GM12878 (cell line): ENCODE results near the gene SCUBE3. TPM values are rescaled to one million over a fixed set of nuclear protein-coding genes. Genes with fewer than 3 reads are reported as not detected.

Experiments
- ATAC-seq: fragments of 200-7000 bp; cut with Tn5 transposase; 3 replicates; pipeline ENCODE4 v1.9.1; 2020; ENCODE audit warnings: mild to moderate bottlenecking, moderate library complexity
- BruUV-seq: library from RNA; stranded (reverse); fragments of 400-500 nt; replicated peaks from 2 replicates; lab custom pipeline; 2021; lab: Mats Ljungman, UMichigan
- CTCF ChIA-PET: fragments of 300-600 bp; sonication (Branson Sonifier 250); formaldehyde crosslinking; extraction: SDS; loops from one replicate; lab custom pipeline; 2021; ENCODE audit warnings: inconsistent platforms; lab: Yijun Ruan, JAX
- POLR2A ChIA-PET: fragments of 350-600 bp; formaldehyde crosslinking; extraction: SDS; loops from one replicate; lab custom pipeline; 2021; ENCODE audit warnings: inconsistent platforms; lab: Charles Lee
- RAD21 ChIA-PET: fragments of 300-600 bp; sonication (Branson Sonifier 250); formaldehyde crosslinking; loops from one replicate; lab custom pipeline; 2023; ENCODE audit warnings: antibody characterized with exemption; ENCODE audit not compliant: unreplicated experiment; lab: Charles Lee
- SMC1A ChIA-PET: fragments of 300-600 bp; sonication (Branson Sonifier 250); formaldehyde crosslinking; loops from one replicate; lab custom pipeline; 2023; ENCODE audit not compliant: unreplicated experiment, uncharacterized antibody; lab: Charles Lee
- DNase-seq: peaks from one replicate; pipeline ENCODE4 v3.0.0-alpha.2; 2011; ENCODE audit warnings: low read depth, low spot score
- FAIRE-seq: peaks from 3 replicates; lab custom pipeline; 2011; peaks lifted over from hg19 to GRCh38; lab: Jason Lieb, UNC
- H2AFZ ChIP-seq: 2 replicates; pipeline ENCODE4 v1.6.0; 2011; ENCODE audit warnings: low read depth, low read length, control low read depth; ENCODE audit not compliant: control insufficient read depth
- H3K27ac ChIP-seq: 2 replicates; pipeline ENCODE4 v1.5.1; 2011; ENCODE audit warnings: control low read depth; ENCODE audit not compliant: control insufficient read depth, insufficient read depth
- H3K27me3 ChIP-seq, 2 experiments: replicated peaks in 1 of 2; 2 replicates each; pipeline versions ENCODE4 v1.6.0 to v1.6.1; 2011; ENCODE audit warnings: low read length in 1 of 2; ENCODE audit not compliant: control insufficient read depth in 2 of 2, insufficient read depth in 2 of 2
- H3K36me3 ChIP-seq, 2 experiments: 2 replicates each; pipeline ENCODE4 v1.5.1; 2011; ENCODE audit warnings: low read length in 1 of 2; ENCODE audit not compliant: control insufficient read depth in 2 of 2, insufficient read depth in 2 of 2
- H3K4me1 ChIP-seq: 2 replicates; pipeline ENCODE4 v1.6.1; 2011; ENCODE audit warnings: mild to moderate bottlenecking, low read length, moderate library complexity, mixed read lengths; ENCODE audit not compliant: control insufficient read depth, insufficient read depth
- H3K4me2 ChIP-seq: 2 replicates; pipeline ENCODE4 v1.6.0; 2011; ENCODE audit warnings: control low read depth; ENCODE audit not compliant: control insufficient read depth, insufficient read depth
- H3K4me3 ChIP-seq: fragments of 200-600 bp; sonication (generic); 2 replicates; pipeline ENCODE4 v1.5.1; 2016
- H3K79me2 ChIP-seq: 2 replicates; pipeline ENCODE4 v1.6.0; 2011; ENCODE audit warnings: low read length; ENCODE audit not compliant: control insufficient read depth, insufficient read depth
- H3K9ac ChIP-seq: 2 replicates; pipeline ENCODE4 v1.8.0; 2011; ENCODE audit warnings: low read length, control low read depth, mixed read lengths; ENCODE audit not compliant: control insufficient read depth, insufficient read depth
- H3K9me3 ChIP-seq: replicated peaks from 3 replicates; pipeline ENCODE4 v1.5.1; 2011; ENCODE audit warnings: mild to moderate bottlenecking, low read length; ENCODE audit not compliant: control insufficient read depth, insufficient read depth
- H4K20me1 ChIP-seq: 2 replicates; pipeline ENCODE4 v1.6.0; 2011; ENCODE audit not compliant: control insufficient read depth, insufficient read depth
- TAF1 ChIP-seq: IDR thresholded peaks from 2 replicates; pipeline ENCODE4 v1.6.1; 2011; ENCODE audit warnings: mild to moderate bottlenecking, low read depth, low read length, borderline replicate concordance
- in situ Hi-C: fragments of 300-500 bp; cut with MboI; formaldehyde crosslinking; loops from 9 replicates; pipeline ENCODE4 v1.14.3; 2018; ENCODE audit warnings: mixed read lengths
- intact Hi-C: fragments of 100-400 bp; cut with micrococcal nuclease; formaldehyde crosslinking; loops from one replicate; pipeline ENCODE4 v1.14.2; 2022; ENCODE audit not compliant: unreplicated experiment
- polyA plus RNA-seq, 11 experiments: library from polyadenylated mRNA; depleted of rRNA in 4 of 11; unstranded in 6 of 11; stranded (reverse) in 5 of 11; fragments of >200 nt; fragmentation: Nextera tagmentation in 4 of 11; fragmentation: Illumina TruSeq in 1 of 11; extraction: Ambion mirVana in 4 of 11; extraction: Trizol in 1 of 11; gene quantifications; 1 replicate in 1 of 11; 2 replicates in 10 of 11; pipeline versions ENCODE4 v1.2.1 to v1.2.3, GENCODE V29; 2011 to 2016; ENCODE audit warnings: inconsistent platforms in 2 of 11, missing spikeins in 2 of 11, low read depth in 1 of 11
- total RNA-seq, 4 experiments: library from RNA; depleted of rRNA in 3 of 4; stranded (reverse); fragments of >200 nt in 3 of 4; fragmentation: Illumina TruSeq in 1 of 4; extraction: Trizol in 1 of 4; gene quantifications; 2 replicates each; pipeline versions ENCODE4 v1.2.1 to v1.2.3, GENCODE V29; 2013 to 2021
- TF ChIP-seq, protein P1 (sequence below): fragments of 450-650 bp; IDR thresholded peaks from 2 replicates; pipeline ENCODE4 v1.6.1; 2016; ENCODE audit warnings: mild to moderate bottlenecking

Gene SCUBE3
- total and polyA plus RNA-seq, 10 of the 15 experiments (the other 5 are each of a cell fraction or from before 2014, with no cell fraction given) = under 0.01 to 0.20 (median 0.07) TPM; not detected in 4

DNA sequence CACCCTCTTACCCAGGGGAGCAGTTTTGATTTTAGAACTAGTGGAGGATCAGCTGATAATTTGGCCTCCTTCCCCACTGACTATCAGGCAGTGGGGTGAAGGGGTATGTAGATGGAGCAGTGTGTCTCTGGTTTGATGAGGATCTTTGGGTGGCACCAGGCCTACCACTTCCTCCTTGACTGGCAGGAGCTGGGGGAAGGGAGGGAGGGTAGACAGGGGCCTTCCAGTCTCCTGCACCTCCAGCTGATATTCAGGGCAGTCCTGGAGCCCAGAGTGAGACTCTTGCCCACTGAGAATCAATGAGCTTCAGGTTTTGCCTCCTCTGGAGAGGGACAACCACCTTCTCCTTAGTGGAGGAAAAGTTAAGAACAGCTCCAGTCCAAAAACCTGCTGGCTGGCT, 87.1 kb downstream of the SCUBE3 start:
- Histone ChIP-seq H3K27ac (peak overlapping the region; percentile 20; the same call in 1 of the 2 replicates), H3K27me3 (no peaks in the 10 kb centered on the region), H4K20me1 (no peaks in the 10 kb centered on the region), H3K4me1 (peaks cover 35% of the 10 kb centered on the region), H3K4me2 (peak overlapping the region; percentile 97), H3K79me2 (peaks cover 57% of the 10 kb centered on the region)
- CTCF ChIA-PET = interaction anchor here (0.6 to 7.2 kb wide), 6 partner anchors 15 to 432 kb away, joined by 3 to 217 read pairs (median 6); partner anchors contain the start of genes FANCE and RPL10A
- DNase-seq = no peak
- no peak for ATAC-seq
- in situ Hi-C loops = no loop called here
- no peak for FAIRE-seq
- TF ChIP-seq TAF1 = no peak
- TF ChIP-seq, protein P1, sequence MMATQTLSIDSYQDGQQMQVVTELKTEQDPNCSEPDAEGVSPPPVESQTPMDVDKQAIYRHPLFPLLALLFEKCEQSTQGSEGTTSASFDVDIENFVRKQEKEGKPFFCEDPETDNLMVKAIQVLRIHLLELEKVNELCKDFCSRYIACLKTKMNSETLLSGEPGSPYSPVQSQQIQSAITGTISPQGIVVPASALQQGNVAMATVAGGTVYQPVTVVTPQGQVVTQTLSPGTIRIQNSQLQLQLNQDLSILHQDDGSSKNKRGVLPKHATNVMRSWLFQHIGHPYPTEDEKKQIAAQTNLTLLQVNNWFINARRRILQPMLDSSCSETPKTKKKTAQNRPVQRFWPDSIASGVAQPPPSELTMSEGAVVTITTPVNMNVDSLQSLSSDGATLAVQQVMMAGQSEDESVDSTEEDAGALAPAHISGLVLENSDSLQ = peak; percentile 18; the same call in 1 of the 2 replicates
- TF ChIP-seq, all 136 proteins: peak for 1
- Histone ChIP-seq H2AFZ (no peak overlapping the region), H3K4me3 (no peak overlapping the region; the same call in 1 of the 2 replicates), H3K36me3 (peaks cover 0 to 10% of the 10 kb centered on the region in 2 experiments; a peak in 1 of 4 replicates), H3K9me3 (no peaks in the 10 kb centered on the region), H3K9ac (no peak overlapping the region)
- no TSS peak for BruUV-seq
- RAD21 ChIA-PET = interaction anchor here (1.4 to 7.5 kb wide), 4 partner anchors 26 to 148 kb away, joined by 3 to 127 read pairs (median 11); partner anchors contain the start of gene ZNF76
- intact Hi-C loops = no loop called here
- POLR2A ChIA-PET = interaction anchor here (0.5 to 2.1 kb wide), 10 partner anchors 8 to 168 kb away, joined by 3 to 7 read pairs (median 4); partner anchors contain the start of gene RPL10A
- SMC1A ChIA-PET = interaction anchor here (0.6 to 7.1 kb wide), 7 partner anchors 17 to 149 kb away, joined by 3 to 135 read pairs (median 4); partner anchors contain the start of gene FANCE

Other genes starting within 250 kb of the SCUBE3 start
- 0.49 TPM in 1 of 2 replicates, not detected in the other for gene TCP11, start 72.6 kb upstream of the SCUBE3 start, total RNA-seq (2014; rRNA removed)
- not detected in 2 replicates for gene TCP11, start 72.6 kb upstream of the SCUBE3 start, total RNA-seq (2014; rRNA removed; fragmentation: Illumina TruSeq; extraction: Trizol)
- not detected in 2 replicates for gene TCP11, start 72.6 kb upstream of the SCUBE3 start, total RNA-seq (2021)
- gene TCP11, start 72.6 kb upstream of the SCUBE3 start, polyA plus RNA-seq (2011; rRNA removed) = not detected in 2 replicates
- gene TCP11, start 72.6 kb upstream of the SCUBE3 start, polyA plus RNA-seq (2014; fragmentation: Illumina TruSeq; extraction: Trizol) = not detected in 2 replicates
- not detected for gene TCP11, start 72.6 kb upstream of the SCUBE3 start, polyA plus RNA-seq (2014; fragmentation: Nextera tagmentation; extraction: Ambion mirVana)
- not detected in 2 replicates for gene TCP11, start 72.6 kb upstream of the SCUBE3 start, polyA plus RNA-seq (2014; rRNA removed)
- gene TCP11, start 72.6 kb upstream of the SCUBE3 start, polyA plus RNA-seq (2016; fragmentation: Nextera tagmentation; extraction: Ambion mirVana) = not detected
- gene ZNF76, start 45.8 kb downstream of the SCUBE3 start, total RNA-seq (2014; rRNA removed) = 23.1 and 29.5 TPM in 2 replicates
- gene ZNF76, start 45.8 kb downstream of the SCUBE3 start, total RNA-seq (2014; rRNA removed; fragmentation: Illumina TruSeq; extraction: Trizol) = 12.4 and 13.5 TPM in 2 replicates
- gene ZNF76, start 45.8 kb downstream of the SCUBE3 start, total RNA-seq (2021) = 29.3 and 35.8 TPM in 2 replicates
- gene ZNF76, start 45.8 kb downstream of the SCUBE3 start, polyA plus RNA-seq (2011; rRNA removed) = 16.1 and 25.9 TPM in 2 replicates
- gene ZNF76, start 45.8 kb downstream of the SCUBE3 start, polyA plus RNA-seq (2014; fragmentation: Illumina TruSeq; extraction: Trizol) = 19.9 and 23.5 TPM in 2 replicates
- 1 to 10 TPM; 2.8 to 3.1 TPM for gene ZNF76, start 45.8 kb downstream of the SCUBE3 start, polyA plus RNA-seq (2014; fragmentation: Nextera tagmentation; extraction: Ambion mirVana)
- gene ZNF76, start 45.8 kb downstream of the SCUBE3 start, polyA plus RNA-seq (2014; rRNA removed) = 40.5 and 41.0 TPM in 2 replicates
- 10 to 100 TPM; 23.7 to 25.8 TPM for gene ZNF76, start 45.8 kb downstream of the SCUBE3 start, polyA plus RNA-seq (2016; fragmentation: Nextera tagmentation; extraction: Ambion mirVana)
- 51.1 and 55.3 TPM in 2 replicates for gene DEF6, start 83.9 kb downstream of the SCUBE3 start, total RNA-seq (2014; rRNA removed)
- gene DEF6, start 83.9 kb downstream of the SCUBE3 start, total RNA-seq (2014; rRNA removed; fragmentation: Illumina TruSeq; extraction: Trizol) = 26.9 and 29.3 TPM in 2 replicates
- gene DEF6, start 83.9 kb downstream of the SCUBE3 start, total RNA-seq (2021) = 58.1 and 66.3 TPM in 2 replicates
- gene DEF6, start 83.9 kb downstream of the SCUBE3 start, polyA plus RNA-seq (2011; rRNA removed) = 26.1 and 42.3 TPM in 2 replicates
- gene DEF6, start 83.9 kb downstream of the SCUBE3 start, polyA plus RNA-seq (2014; fragmentation: Illumina TruSeq; extraction: Trizol) = 9.3 and 21.6 TPM in 2 replicates
- gene DEF6, start 83.9 kb downstream of the SCUBE3 start, polyA plus RNA-seq (2014; fragmentation: Nextera tagmentation; extraction: Ambion mirVana) = 1 to 10 TPM; 3.3 to 5.1 TPM
- gene DEF6, start 83.9 kb downstream of the SCUBE3 start, polyA plus RNA-seq (2014; rRNA removed) = 59.8 and 72.1 TPM in 2 replicates
- 10 to 100 TPM; 59.9 to 69.5 TPM for gene DEF6, start 83.9 kb downstream of the SCUBE3 start, polyA plus RNA-seq (2016; fragmentation: Nextera tagmentation; extraction: Ambion mirVana)
- gene PPARD, start 128.6 kb downstream of the SCUBE3 start, total RNA-seq (2014; rRNA removed) = 4.5 and 4.9 TPM in 2 replicates
- gene PPARD, start 128.6 kb downstream of the SCUBE3 start, total RNA-seq (2014; rRNA removed; fragmentation: Illumina TruSeq; extraction: Trizol) = 2.8 and 3.2 TPM in 2 replicates
- 12.2 and 12.3 TPM in 2 replicates for gene PPARD, start 128.6 kb downstream of the SCUBE3 start, total RNA-seq (2021)
- gene PPARD, start 128.6 kb downstream of the SCUBE3 start, polyA plus RNA-seq (2011; rRNA removed) = 3.3 and 5.7 TPM in 2 replicates
- 3.1 and 7.9 TPM in 2 replicates for gene PPARD, start 128.6 kb downstream of the SCUBE3 start, polyA plus RNA-seq (2014; fragmentation: Illumina TruSeq; extraction: Trizol)
- under 1 TPM; 0.05 to 0.38 TPM for gene PPARD, start 128.6 kb downstream of the SCUBE3 start, polyA plus RNA-seq (2014; fragmentation: Nextera tagmentation; extraction: Ambion mirVana)
- gene PPARD, start 128.6 kb downstream of the SCUBE3 start, polyA plus RNA-seq (2014; rRNA removed) = 12.6 and 14.5 TPM in 2 replicates
- 1 to 10 TPM; 7.7 to 8.6 TPM for gene PPARD, start 128.6 kb downstream of the SCUBE3 start, polyA plus RNA-seq (2016; fragmentation: Nextera tagmentation; extraction: Ambion mirVana)
- 13.0 and 13.3 TPM in 2 replicates for gene FANCE, start 238.4 kb downstream of the SCUBE3 start, total RNA-seq (2014; rRNA removed)
- gene FANCE, start 238.4 kb downstream of the SCUBE3 start, total RNA-seq (2014; rRNA removed; fragmentation: Illumina TruSeq; extraction: Trizol) = 7.9 and 9.1 TPM in 2 replicates
- gene FANCE, start 238.4 kb downstream of the SCUBE3 start, total RNA-seq (2021) = 11.3 and 12.8 TPM in 2 replicates
- 6.0 and 8.1 TPM in 2 replicates for gene FANCE, start 238.4 kb downstream of the SCUBE3 start, polyA plus RNA-seq (2011; rRNA removed)
- 7.3 and 8.1 TPM in 2 replicates for gene FANCE, start 238.4 kb downstream of the SCUBE3 start, polyA plus RNA-seq (2014; fragmentation: Illumina TruSeq; extraction: Trizol)
- gene FANCE, start 238.4 kb downstream of the SCUBE3 start, polyA plus RNA-seq (2014; fragmentation: Nextera tagmentation; extraction: Ambion mirVana) = 1 to 10 TPM; 3.0 to 3.7 TPM
- gene FANCE, start 238.4 kb downstream of the SCUBE3 start, polyA plus RNA-seq (2014; rRNA removed) = 9.2 and 10.6 TPM in 2 replicates
- gene FANCE, start 238.4 kb downstream of the SCUBE3 start, polyA plus RNA-seq (2016; fragmentation: Nextera tagmentation; extraction: Ambion mirVana) = 1 to 10 TPM; 3.5 to 7.6 TPM